ENCODE measurements around the gene ACTL6B. TPM values are rescaled to one million over a fixed set of nuclear protein-coding genes. Genes with fewer than 3 reads are reported as not detected.

Gene ACTL6B
- total RNA-seq, 2 experiments from 2014 or later: not detected

- no TSS peak for BruUV-seq (replicated peaks)
- Histone ChIP-seq H2AFZ (ENCODE audit: low read length) (peak overlapping the region; percentile 64; the same call in 1 of the 2 replicates), H4K20me1 (ENCODE audit: insufficient read depth, low read length) (no peaks in the 10 kb centered on the region), H3K4me1 (ENCODE audit: insufficient read depth, low read length, poor library complexity, severe bottlenecking) (peaks cover 12% of the 10 kb centered on the region), H3K27ac (ENCODE audit: low read depth, low read length, poor library complexity, severe bottlenecking) (peak overlapping the region; percentile 39), H3K4me3 (ENCODE audit: low read depth, low read length, poor library complexity, severe bottlenecking) (peak overlapping the region; percentile 62), H3K4me2 (ENCODE audit: low read length) (peak overlapping the region; percentile 94), H3K79me2 (ENCODE audit: insufficient read depth, low read depth, low read length) (no peaks in the 10 kb centered on the region), H3K36me3 (ENCODE audit: insufficient read depth, low read length) (no peaks in the 10 kb centered on the region), H3K9me3 (ENCODE audit: low read length) (no peaks in the 10 kb centered on the region), H3K9me2 (ENCODE audit: insufficient read depth, low read length) (no peaks in the 10 kb centered on the region)
- POLR2A ChIA-PET: interaction anchor here (0.6 to 2.2 kb wide), 7 partner anchors 9 to 95 kb away, joined by 3 to 12 read pairs (median 4); partner anchors contain the start of genes MOSPD3 and POP7
- CTCF ChIA-PET (ENCODE audit: unreplicated experiment): interaction anchor here (0.6 to 0.7 kb wide), 4 partner anchors 13 to 694 kb away, joined by 3 to 7 read pairs (median 3); partner anchors contain the start of gene PCOLCE
- DNase-seq (ENCODE audit: low spot score): peak; percentile 85
- no peak for TF ChIP-seq CTCF (conservative IDR thresholded peaks at IDR 0.05; ENCODE audit: low read length)
- TF ChIP-seq EZH2phosphoT487 (IDR thresholded peaks at IDR 0.05; ENCODE audit: borderline replicate concordance, low read depth, low read length): no peak
- intact Hi-C loops (cut with micrococcal nuclease; ENCODE audit: unreplicated experiment): loop anchor here (2.0 kb wide), 1 partner anchor 14 kb away; the partner anchor contains the start of gene MOSPD3
Measured at GRCh38 chr7:100626530-100627237, 29.6 kb downstream of the ACTL6B start.

GRCh38 chr7:100626055-100626454 is 30.2 kb downstream of the ACTL6B start:
- H3K4me3 ChIP-seq (ENCODE audit: low read depth, low read length, poor library complexity, severe bottlenecking): peak overlapping the region; percentile 62

More at GRCh38 chr7:100626055-100626454, 30.2 kb downstream of the ACTL6B start:
- Histone ChIP-seq H3K4me2 (ENCODE audit: low read length) (peak overlapping the region; percentile 94), H3K27ac (ENCODE audit: low read depth, low read length, poor library complexity, severe bottlenecking) (no peak overlapping the region), H3K9me2 (ENCODE audit: insufficient read depth, low read length) (no peaks in the 10 kb centered on the region), H3K79me2 (ENCODE audit: insufficient read depth, low read depth, low read length) (no peaks in the 10 kb centered on the region), H3K9me3 (ENCODE audit: low read length) (no peaks in the 10 kb centered on the region), H3K36me3 (ENCODE audit: insufficient read depth, low read length) (no peaks in the 10 kb centered on the region), H4K20me1 (ENCODE audit: insufficient read depth, low read length) (no peaks in the 10 kb centered on the region), H3K4me1 (ENCODE audit: insufficient read depth, low read length, poor library complexity, severe bottlenecking) (peaks cover 12% of the 10 kb centered on the region), H2AFZ (ENCODE audit: low read length) (peak overlapping the region; percentile 64; the same call in 1 of the 2 replicates)
- ChIA-PET POLR2A (interaction anchor here (0.6 to 2.2 kb wide), 6 partner anchors 9 to 96 kb away, joined by 3 to 12 read pairs (median 4); partner anchors contain the start of genes MOSPD3 and POP7), CTCF (ENCODE audit: unreplicated experiment) (interaction anchor here (0.6 to 0.7 kb wide), 4 partner anchors 12 to 693 kb away, joined by 3 to 7 read pairs (median 3); partner anchors contain the start of gene PCOLCE)
- intact Hi-C loops (cut with micrococcal nuclease; ENCODE audit: unreplicated experiment): loop anchor here (2.0 kb wide), 1 partner anchor 13 kb away; the partner anchor contains the start of gene MOSPD3
- no peak for DNase-seq (ENCODE audit: low spot score)
- TF ChIP-seq CTCF (conservative IDR thresholded peaks at IDR 0.05; ENCODE audit: low read length) (no peak), EZH2phosphoT487 (IDR thresholded peaks at IDR 0.05; ENCODE audit: borderline replicate concordance, low read depth, low read length) (no peak)
- no TSS peak for BruUV-seq (replicated peaks)
